BJ (cell line): Measurements from ENCODE around the gene NUDT16L1. TPM values are rescaled to one million over a fixed set of nuclear protein-coding genes. Genes with fewer than 3 reads are reported as not detected.

Experiments used
- CTCF ChIA-PET: fragments of 350-600 bp; formaldehyde crosslinking; extraction: SDS; loops from one replicate; lab custom pipeline; 2021; ENCODE audit warnings: antibody characterized with exemption, inconsistent platforms; lab: Yijun Ruan, JAX
- POLR2A ChIA-PET: fragments of 300-600 bp; sonication (Branson Sonifier 250); formaldehyde crosslinking; extraction: SDS; loops from one replicate; lab custom pipeline; 2021; ENCODE audit warnings: antibody characterized with exemption; lab: Charles Lee
- DNase-seq: peaks from one replicate; pipeline ENCODE4 v3.0.0-alpha.2; 2011; ENCODE audit warnings: low read depth
- H3K27me3 ChIP-seq: 2 replicates; pipeline ENCODE4 v1.6.0; 2011; ENCODE audit warnings: low read length; ENCODE audit not compliant: control insufficient read depth, insufficient read depth
- H3K36me3 ChIP-seq: 2 replicates; pipeline ENCODE4 v1.5.1; 2011; ENCODE audit warnings: low read length; ENCODE audit not compliant: control insufficient read depth, insufficient read depth
- H3K4me3 ChIP-seq: 2 replicates; pipeline ENCODE4 v1.5.1; 2011; ENCODE audit warnings: low read depth, mild to moderate bottlenecking, control low read depth, low read length
- CTCF ChIP-seq: IDR thresholded peaks from 2 replicates; pipeline ENCODE4 v1.5.1; 2011; ENCODE audit warnings: low read depth, mild to moderate bottlenecking, control low read depth, inconsistent platforms, low read length, moderate library complexity; ENCODE audit not compliant: insufficient read depth
- polyA plus RNA-seq: library from polyadenylated mRNA; depleted of rRNA; stranded (reverse); fragments of >200 nt; gene quantifications from 2 replicates; pipeline ENCODE4 v1.2.3, GENCODE V29; 2011

Gene NUDT16L1
- polyA plus RNA-seq, 1 experiment = 33.3 TPM

GRCh38 chr16:4693956-4694641, 737 bp downstream of the NUDT16L1 start:
- Histone ChIP-seq H3K27me3 (no peaks in the 10 kb centered on the region), H3K4me3 (peak overlapping the region; percentile 82), H3K36me3 (peaks cover 44% of the 10 kb centered on the region)
- ChIA-PET CTCF (no interaction called here), POLR2A (no interaction called here)
- no peak for TF ChIP-seq CTCF
- DNase-seq = no peak

- peak overlapping the region; percentile 82 for H3K4me3 ChIP-seq
- H3K27me3 ChIP-seq = no peaks in the 10 kb centered on the region
- H3K36me3 ChIP-seq = peaks cover 44% of the 10 kb centered on the region
- TF ChIP-seq CTCF = 0 out of 2 replicates have a peak, but pooled peaks have one; percentile 30
- ChIA-PET CTCF (interaction anchor here (1.1 kb wide), 1 partner anchor 23 kb away, joined by 3 read pairs; no protein-coding TSS in a partner anchor), POLR2A (no interaction called here)
- no peak for DNase-seq
Observed at GRCh38 chr16:4694642-4695451, 1.5 kb downstream of the NUDT16L1 start.

GRCh38 chr16:4695473-4696171, 2.3 kb downstream of the NUDT16L1 start:
- H3K36me3 ChIP-seq = peaks cover 44% of the 10 kb centered on the region
- no peaks in the 10 kb centered on the region for H3K27me3 ChIP-seq
- TF ChIP-seq CTCF = no peak
- H3K4me3 ChIP-seq = no peak overlapping the region
- ChIA-PET CTCF (interaction anchor here (0.8 to 1.1 kb wide), 3 partner anchors 22 to 260 kb away, joined by 3 read pairs; no protein-coding TSS in a partner anchor), POLR2A (no interaction called here)
- no peak for DNase-seq

- no peaks in the 10 kb centered on the region for H3K27me3 ChIP-seq
- H3K36me3 ChIP-seq = peaks cover 47% of the 10 kb centered on the region
- no peak overlapping the region for H3K4me3 ChIP-seq
- ChIA-PET POLR2A (no interaction called here), CTCF (interaction anchor here (0.8 kb wide), 2 partner anchors 38 to 259 kb away, joined by 3 read pairs; no protein-coding TSS in a partner anchor)
- no peak for DNase-seq
- no peak for TF ChIP-seq CTCF
Observed at GRCh38 chr16:4696172-4696904, 3.0 kb downstream of the NUDT16L1 start.
